ENCODE results near the gene ELAVL4.

ELAVL4 gene

GRCh38 chr1:50108497-50109059, at the start of gene ELAVL4:
Gene ELAVL4 (plus strand): TSS chr1:50108920. CDS start chr1:50109190, 270 bp downstream.
- DNase-seq: peak; percentile 64

- peak; percentile 30 for DNase-seq
These were observed 48.4 kb upstream of the ELAVL4 start for GRCh38 chr1:50060279-50060678.

DNA sequence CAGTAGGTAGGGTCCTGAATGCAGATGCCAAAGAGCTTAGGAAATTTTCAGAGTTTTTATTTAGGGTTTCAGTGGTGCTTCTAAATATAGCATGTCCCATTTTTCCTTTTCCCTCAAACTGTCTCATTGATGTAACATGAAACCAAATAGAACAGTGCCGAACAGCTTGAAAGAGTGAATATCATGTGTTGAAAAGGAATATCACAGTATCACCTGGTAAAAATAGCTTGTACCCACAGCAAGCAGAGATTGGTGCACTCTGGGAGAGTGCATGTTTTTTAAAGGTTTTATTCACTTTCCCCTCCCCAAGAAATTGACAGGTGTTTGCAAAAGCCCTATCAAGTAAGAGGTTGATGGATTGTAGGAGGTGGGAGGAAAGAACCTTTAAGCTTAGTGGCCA, 41.9 kb upstream of the ELAVL4 start:
- DNase-seq: no peak

DNA sequence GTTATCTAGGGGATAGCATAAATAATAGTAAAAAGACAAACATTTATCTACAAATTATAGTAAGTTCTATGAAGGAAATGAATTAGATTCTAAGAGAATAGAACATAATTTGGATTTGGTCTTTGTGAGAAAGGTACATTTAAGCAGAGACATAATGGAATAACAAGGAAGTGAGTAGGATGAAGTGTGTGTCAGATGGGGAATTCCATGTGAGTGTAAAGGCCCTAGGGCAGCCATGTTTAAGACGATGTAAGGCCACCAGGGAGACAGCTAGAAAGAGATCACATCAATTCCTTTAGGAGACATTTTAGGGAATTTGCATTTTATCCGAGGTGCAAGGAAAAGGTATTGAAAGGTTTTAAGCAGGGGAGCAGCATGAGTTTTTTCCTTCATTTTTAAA, 33.8 kb upstream of the ELAVL4 start:
- DNase-seq: no peak

GRCh38 chr1:50077273-50077672, 31.4 kb upstream of the ELAVL4 start:
- DNase-seq: no peak

DNA sequence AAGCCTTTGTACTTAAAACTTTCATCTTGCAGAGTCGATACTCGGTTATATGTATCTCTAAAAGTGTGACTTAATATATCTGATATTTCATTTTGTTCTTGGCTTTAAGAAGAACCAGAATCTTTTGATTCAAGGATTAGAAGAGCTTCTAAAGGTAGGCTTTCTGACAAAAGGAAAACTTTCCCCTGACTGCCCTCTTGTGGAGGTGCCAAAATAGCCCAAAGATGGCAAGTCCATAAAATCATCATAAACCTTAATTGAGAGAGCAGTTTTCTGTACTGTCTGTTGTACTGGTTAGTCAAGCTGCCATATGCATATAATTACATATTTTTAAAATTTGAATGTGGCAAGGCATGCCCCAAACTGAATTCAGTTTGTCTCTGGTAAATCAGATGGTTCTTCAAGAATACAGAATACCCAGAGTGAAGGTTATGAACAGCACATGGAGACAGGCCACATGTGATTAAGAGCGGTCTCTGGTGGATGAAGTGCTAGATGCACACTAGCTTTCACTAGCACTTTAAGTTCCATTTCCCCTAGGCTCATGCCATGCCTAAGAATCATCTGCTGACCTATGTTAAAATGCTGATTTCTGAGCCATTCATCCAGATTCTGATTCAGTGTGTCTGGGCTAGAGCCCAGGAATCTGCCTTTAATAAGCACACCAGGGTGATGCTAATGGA, 27.7 kb upstream of the ELAVL4 start:
- DNase-seq: peak; percentile 63

GRCh38 chr1:50084389-50084788, 24.3 kb upstream of the ELAVL4 start:
- no peak for DNase-seq

- DNase-seq: no peak
These were observed 17.7 kb upstream of the ELAVL4 start for GRCh38 chr1:50091068-50091467.

DNA sequence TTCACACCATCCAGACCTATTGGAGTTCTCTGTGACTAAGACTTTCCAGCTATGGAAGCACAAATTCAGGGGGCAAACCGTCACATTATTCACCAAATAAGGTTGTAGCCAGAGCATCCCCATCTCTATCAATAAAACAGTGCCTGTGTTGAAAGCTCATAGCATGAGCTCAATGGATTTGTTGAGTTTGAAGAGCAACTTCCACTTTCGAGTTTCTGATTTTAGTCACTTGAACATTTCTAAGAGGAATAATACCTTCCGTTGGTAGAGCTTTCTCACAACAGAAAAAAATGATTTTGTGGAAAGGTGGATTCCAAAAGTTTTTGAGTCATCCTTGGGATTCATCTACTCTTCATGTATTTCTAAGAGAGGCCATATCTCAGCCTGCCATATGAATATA, 13.0 kb upstream of the ELAVL4 start:
- no peak for DNase-seq

DNA sequence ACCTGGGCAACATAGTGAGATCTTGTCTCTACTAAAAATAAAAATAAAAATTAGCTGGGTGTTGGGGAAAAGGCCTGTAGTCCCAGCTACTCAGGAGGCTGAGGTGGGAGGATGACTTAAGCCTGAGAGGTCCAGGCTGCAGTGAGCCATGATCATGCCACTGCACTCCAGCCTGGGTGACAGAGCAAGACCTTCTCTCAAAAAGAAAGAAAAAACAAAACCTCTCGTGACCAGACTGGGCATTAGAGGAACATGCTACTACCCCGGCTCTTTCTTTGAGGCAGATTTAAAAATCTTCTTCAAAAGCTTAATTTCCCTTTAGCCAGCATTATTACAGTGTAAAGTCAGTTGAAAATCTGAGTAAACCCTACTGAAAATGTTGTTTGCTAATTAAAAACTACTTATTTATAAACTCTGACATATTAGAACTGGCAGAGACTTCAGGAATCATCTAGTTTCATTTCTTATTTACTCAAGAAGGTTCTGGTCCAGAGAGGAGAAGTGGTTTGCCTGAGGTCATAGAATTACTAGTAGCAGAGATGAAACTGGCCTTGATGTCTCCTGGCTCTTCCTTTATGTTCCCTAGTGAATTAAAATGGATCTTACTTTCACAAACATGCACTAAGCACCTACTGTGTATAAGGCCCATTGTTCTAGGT, 11.6 kb upstream of the ELAVL4 start:
- no peak for DNase-seq

GRCh38 chr1:50097791-50098190, 10.9 kb upstream of the ELAVL4 start:
- no peak for DNase-seq

- DNase-seq: no peak
These were observed 10.1 kb upstream of the ELAVL4 start for GRCh38 chr1:50098591-50099021.

DNA sequence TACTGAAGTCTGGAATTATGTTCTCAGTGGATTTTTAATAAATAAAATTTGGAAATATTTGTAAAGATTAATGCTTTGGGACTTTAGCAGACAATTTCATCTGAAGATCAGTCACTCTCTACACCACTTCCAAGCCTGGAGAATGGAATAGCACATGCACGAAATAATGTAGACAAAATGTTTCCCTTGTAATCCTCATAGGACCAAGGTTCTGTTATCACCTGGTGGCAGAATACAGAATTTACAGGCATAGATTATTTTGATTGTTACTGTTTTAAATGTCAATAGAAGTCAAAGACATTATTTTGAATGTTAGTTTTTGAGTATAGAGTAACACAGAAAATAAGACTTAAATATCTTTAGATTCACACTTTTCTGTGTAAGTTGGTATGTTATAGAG, 9.1 kb upstream of the ELAVL4 start:
- no peak for DNase-seq

DNA sequence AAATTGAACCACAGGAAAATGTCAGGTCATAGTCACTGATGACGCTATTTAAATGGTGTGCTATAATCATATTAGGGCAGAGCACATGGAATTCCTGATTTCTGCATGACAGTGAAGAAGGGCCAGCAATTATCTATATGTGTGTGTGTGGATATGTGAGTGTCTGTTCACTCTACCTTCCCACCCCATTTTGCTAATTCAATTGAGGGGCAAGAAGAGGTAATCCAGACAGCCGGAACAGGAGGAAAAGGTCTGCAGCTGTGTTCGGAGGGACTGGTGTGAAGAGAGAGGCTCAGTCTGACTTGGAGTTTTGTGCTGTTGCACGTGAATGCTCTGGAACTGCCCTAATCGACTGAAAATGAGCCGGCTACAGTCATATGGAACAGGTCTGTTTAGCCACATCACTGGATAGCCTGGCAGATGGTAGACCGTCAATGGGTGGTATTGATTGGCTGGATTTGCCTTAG, 5.1 kb upstream of the ELAVL4 start:
- no peak for DNase-seq

DNA sequence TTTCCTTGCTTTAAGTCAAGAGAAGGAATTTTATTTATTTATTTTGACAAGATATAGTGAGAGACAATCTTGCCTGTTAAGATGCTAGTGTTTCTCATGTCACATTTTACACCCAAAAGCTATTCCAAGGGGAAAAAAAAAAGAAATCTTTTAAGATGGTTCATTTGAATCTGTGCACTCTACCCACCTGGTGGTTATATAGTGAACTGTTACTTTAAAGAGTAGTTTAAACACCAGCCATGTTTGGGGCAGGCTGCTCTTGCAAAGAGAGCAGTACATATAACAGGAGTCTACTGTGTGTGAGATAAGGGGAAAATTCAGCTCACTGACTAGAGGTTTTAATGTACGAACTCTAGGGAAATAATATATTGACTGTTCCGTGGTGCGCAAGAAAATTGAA, 3.3 kb upstream of the ELAVL4 start:
- DNase-seq: peak; percentile 4

DNA sequence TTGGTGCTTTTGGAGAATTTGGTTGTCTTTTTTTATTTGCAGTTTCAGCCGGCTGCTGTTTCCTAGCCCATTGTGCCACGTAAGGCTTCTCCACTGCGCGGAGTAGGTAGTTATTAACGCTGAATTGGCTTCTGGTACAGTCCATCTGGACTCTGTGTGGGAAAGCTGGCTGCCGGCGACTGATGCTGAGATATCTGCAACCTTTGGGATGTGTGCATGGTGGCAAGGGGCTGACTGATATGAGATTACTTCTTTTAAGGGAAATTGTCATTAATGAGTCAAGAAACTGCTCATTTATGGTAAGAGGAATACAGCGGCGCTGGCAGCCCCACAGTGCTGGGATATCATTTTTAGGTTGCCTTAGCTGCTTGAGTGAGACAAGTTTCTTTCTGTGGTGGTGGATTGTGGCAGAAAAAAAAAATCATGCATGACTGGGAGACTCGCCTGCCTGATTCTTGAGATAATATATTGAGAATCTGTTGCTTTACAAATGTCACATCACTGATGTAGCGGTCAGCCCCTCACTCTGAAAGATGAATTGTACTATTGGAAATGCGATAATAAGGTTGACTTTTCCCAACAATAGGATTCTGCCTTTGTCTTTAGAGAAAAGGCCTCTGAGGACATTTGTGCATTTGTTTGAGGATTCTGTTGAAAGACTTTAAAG, 2.5 kb upstream of the ELAVL4 start:
- no peak for DNase-seq

- DNase-seq: no peak
These were observed 396 bp downstream of the ELAVL4 start for GRCh38 chr1:50109116-50109515.

DNA sequence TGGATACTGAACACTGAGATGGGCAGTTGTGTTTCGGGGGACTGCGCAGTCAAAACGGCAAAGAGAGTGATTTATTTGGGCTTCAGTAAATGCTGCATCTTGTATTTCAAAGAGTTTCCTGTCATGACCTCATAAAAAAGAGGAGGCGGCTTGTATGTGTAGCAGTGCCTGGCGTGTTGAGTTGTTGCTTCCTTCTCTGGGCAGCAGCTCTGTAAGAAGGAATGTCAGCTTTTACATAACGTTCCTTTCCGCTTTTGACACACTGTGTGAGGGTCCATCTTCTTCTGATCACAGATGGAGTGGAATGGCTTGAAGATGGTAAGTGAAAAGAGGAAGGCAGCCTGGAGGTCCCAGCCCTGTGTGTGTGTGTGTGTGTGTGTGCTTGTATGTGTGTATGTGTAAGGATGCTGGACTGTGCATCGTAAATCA, 941 bp downstream of the ELAVL4 start:
- DNase-seq: no peak

- no peak for DNase-seq
These were observed 1.4 kb downstream of the ELAVL4 start for GRCh38 chr1:50110151-50110550.

GRCh38 chr1:50110656-50111055, 1.9 kb downstream of the ELAVL4 start:
- DNase-seq: no peak

DNA sequence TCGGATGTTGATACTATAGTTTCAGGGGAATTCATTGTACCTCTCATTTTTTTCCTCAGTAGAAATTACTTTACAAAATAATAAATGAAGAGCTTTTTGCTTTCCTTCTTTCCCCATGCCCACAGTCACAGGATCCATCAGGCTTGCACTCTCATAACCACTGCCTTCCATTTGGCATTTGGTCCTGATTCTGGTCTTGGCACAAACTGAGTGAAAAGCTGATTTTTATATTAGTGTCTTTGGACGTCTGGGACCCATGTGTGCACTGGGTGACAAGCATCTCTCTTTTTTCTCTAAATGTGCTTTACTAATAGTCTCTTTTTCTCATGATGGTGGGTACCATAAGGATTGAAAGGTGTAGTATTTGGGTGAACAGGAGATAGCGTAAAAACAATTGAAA, 2.8 kb downstream of the ELAVL4 start:
- no peak for DNase-seq

- no peak for DNase-seq
These were observed 3.5 kb downstream of the ELAVL4 start for GRCh38 chr1:50112193-50112592.

GRCh38 chr1:50123071-50123470, 14.4 kb downstream of the ELAVL4 start:
- DNase-seq: no peak

Measured in OCI-M1 (cell line).